HepG2 (cell line): ENCODE measurements around the gene SSBP4. TPM values are rescaled to one million over a fixed set of nuclear protein-coding genes. Genes with fewer than 3 reads are reported as not detected.

Experiments
- AKAP8 ChIP-seq: sonication (generic); formaldehyde crosslinking; IDR thresholded peaks from 2 replicates; pipeline ENCODE4 v1.5.1; 2020; ENCODE audit warnings: mild to moderate bottlenecking, missing genetic modification reagents
- GLI4 ChIP-seq: sonication (generic); formaldehyde crosslinking; IDR thresholded peaks from 2 replicates; pipeline ENCODE4 v1.5.1; 2020; ENCODE audit warnings: missing genetic modification reagents, mild to moderate bottlenecking, moderate library complexity, borderline replicate concordance
- HHEX ChIP-seq: IDR thresholded peaks from 2 replicates; pipeline ENCODE4 v1.6.1; 2016; ENCODE audit warnings: control low read depth
- MEIS1 ChIP-seq: sonication (generic); formaldehyde crosslinking; IDR thresholded peaks from 2 replicates; pipeline ENCODE4 v1.9.0; 2021; ENCODE audit warnings: mild to moderate bottlenecking, missing genetic modification reagents, moderate library complexity, borderline replicate concordance
- MIXL1 ChIP-seq: IDR thresholded peaks from 2 replicates; pipeline ENCODE4 v1.6.1; 2016
- NCOA2 ChIP-seq: sonication (generic); formaldehyde crosslinking; IDR thresholded peaks from 2 replicates; pipeline ENCODE4 v1.8.0; 2022; ENCODE audit warnings: inconsistent platforms
- PHF20 ChIP-seq: sonication (generic); formaldehyde crosslinking; IDR thresholded peaks from 2 replicates; pipeline ENCODE4 v1.5.0; 2020; ENCODE audit warnings: mild to moderate bottlenecking, missing genetic modification reagents
- SETDB1 ChIP-seq: sonication (generic); formaldehyde crosslinking; IDR thresholded peaks from 2 replicates; pipeline ENCODE4 v1.5.1; 2020; ENCODE audit warnings: missing genetic modification reagents, mild to moderate bottlenecking, borderline replicate concordance
- ZBTB3 ChIP-seq: sonication (generic); formaldehyde crosslinking; IDR thresholded peaks from 2 replicates; pipeline ENCODE4 v1.4.0; 2020; ENCODE audit warnings: low read depth, mild to moderate bottlenecking, moderate library complexity, missing genetic modification reagents, borderline replicate concordance
- ZKSCAN5 ChIP-seq: sonication (generic); formaldehyde crosslinking; IDR thresholded peaks from 2 replicates; pipeline ENCODE4 v1.5.1; 2020; ENCODE audit warnings: mild to moderate bottlenecking, missing genetic modification reagents
- ZNF329 ChIP-seq: sonication (generic); formaldehyde crosslinking; IDR thresholded peaks from 2 replicates; pipeline ENCODE4 v1.9.0; 2021; ENCODE audit warnings: low read depth, mild to moderate bottlenecking, missing genetic modification reagents
- polyA plus RNA-seq, 8 experiments: library from polyadenylated mRNA; depleted of rRNA in 3 of 8; stranded (reverse) in 7 of 8; unstranded in 1 of 8; fragments of >200 nt; fragmentation: Illumina TruSeq in 4 of 8; extraction: Trizol in 4 of 8; gene quantifications; 2 replicates each; pipeline versions ENCODE4 v1.2.1 to v1.2.3, GENCODE V29; 2011 to 2016; ENCODE audit warnings: low read depth in 4 of 8, missing spikeins in 1 of 8, mixed read lengths in 1 of 8; ENCODE audit not compliant: insufficient read depth in 1 of 8
- total RNA-seq, 5 experiments: library from RNA; depleted of rRNA; stranded (reverse); fragments of >200 nt; fragmentation: Illumina TruSeq; extraction: Trizol; gene quantifications; 2 replicates each; pipeline ENCODE4 v1.2.3, GENCODE V29; 2016; ENCODE audit warnings: low read depth in 1 of 5
- TF ChIP-seq, protein P1 (sequence below): IDR thresholded peaks from 2 replicates; pipeline ENCODE4 v1.6.1; 2016; ENCODE audit warnings: missing genetic modification reagents, missing compliant biosample characterization
- TF ChIP-seq, protein P2 (sequence below), 2 experiments: IDR thresholded peaks; 2 replicates each; pipeline ENCODE4 v1.6.1; 2011 to 2012; ENCODE audit warnings: low read length in 2 of 2, borderline replicate concordance in 1 of 2, low read depth in 1 of 2, mild to moderate bottlenecking in 1 of 2, moderate library complexity in 1 of 2
- TF ChIP-seq, protein P3 (sequence below): sonication (generic); formaldehyde crosslinking; IDR thresholded peaks from 2 replicates; pipeline ENCODE4 v1.4.0; 2020; ENCODE audit warnings: missing genetic modification reagents
- TF ChIP-seq, protein P4 (sequence below): IDR thresholded peaks from 2 replicates; pipeline ENCODE4 v1.6.1; 2018; ENCODE audit warnings: missing genetic modification reagents
- TF ChIP-seq, protein P5 (sequence below): sonication (generic); formaldehyde crosslinking; IDR thresholded peaks from 2 replicates; pipeline ENCODE4 v1.4.0; 2020; ENCODE audit warnings: missing genetic modification reagents, low read depth, mild to moderate bottlenecking, borderline replicate concordance
- TF ChIP-seq, protein P6 (sequence below): sonication (generic); formaldehyde crosslinking; IDR thresholded peaks from 2 replicates; pipeline ENCODE4 v1.4.0; 2020; ENCODE audit warnings: mild to moderate bottlenecking, low read depth, missing genetic modification reagents
- TF ChIP-seq, protein P7 (sequence below): sonication (generic); formaldehyde crosslinking; IDR thresholded peaks from 2 replicates; pipeline ENCODE4 v1.4.0; 2020; ENCODE audit warnings: mild to moderate bottlenecking, low read depth, missing genetic modification reagents

Gene SSBP4
- total and polyA plus RNA-seq, 2 of the 13 experiments (the other 11 are each of a cell fraction or from before 2014, with no cell fraction given), result 20.8 to 39.5 TPM

DNA sequence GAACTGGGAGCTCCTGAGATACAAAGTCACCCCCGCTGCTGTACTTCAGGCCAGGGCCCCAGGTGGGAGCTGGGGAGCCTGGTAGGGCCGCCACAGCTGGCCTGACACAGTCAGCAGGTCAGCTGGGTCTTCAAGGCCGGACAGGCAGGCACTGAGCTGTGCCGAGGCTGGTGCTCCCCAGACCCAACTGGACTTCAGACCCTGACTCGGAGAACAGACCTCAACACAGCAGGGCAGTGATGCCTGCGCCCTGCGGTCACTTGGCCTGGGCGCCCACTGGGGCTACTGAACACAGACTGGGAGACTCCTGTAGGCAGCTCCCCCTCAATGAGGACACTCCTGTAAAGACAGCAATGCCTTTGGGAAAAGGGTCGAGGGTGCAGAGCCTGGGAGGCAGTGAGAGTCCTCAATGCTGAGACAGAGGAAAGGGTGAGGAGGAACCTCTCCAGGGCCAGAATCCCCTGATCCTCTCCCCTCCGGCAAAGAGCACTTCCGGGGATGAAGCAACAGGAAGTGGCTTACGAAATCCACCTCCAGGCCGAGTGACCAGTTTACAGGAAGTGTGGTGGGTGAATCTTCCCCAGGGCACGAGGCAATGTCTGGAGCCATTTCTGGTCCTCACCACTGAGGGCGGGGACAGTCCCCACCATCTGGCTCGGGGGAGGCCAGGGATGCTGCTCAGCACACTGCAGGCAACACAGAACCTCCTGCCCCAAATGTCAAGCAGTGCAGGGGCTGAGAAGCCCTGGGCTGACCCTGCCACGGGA is 59.5 kb downstream of the SSBP4 start (continued):
- TF ChIP-seq SETDB1 (CRISPR knock-in tag) (no peak), HHEX (CRISPR knock-in tag) (no peak), ZKSCAN5 (CRISPR knock-in tag) (no peak), NCOA2 (CRISPR knock-in tag) (peak; percentile 88), GLI4 (no peak), AKAP8 (peak; percentile 39; the same call in 1 of the 2 replicates), ZBTB3 (CRISPR knock-in tag) (no peak; the same call in 1 of the 2 replicates), ZNF329 (CRISPR knock-in tag) (no peak), MIXL1 (CRISPR knock-in tag) (peak; percentile 90), MEIS1 (CRISPR knock-in tag) (peak; percentile 78), PHF20 (peak; percentile 73)
- TF ChIP-seq, protein P1, sequence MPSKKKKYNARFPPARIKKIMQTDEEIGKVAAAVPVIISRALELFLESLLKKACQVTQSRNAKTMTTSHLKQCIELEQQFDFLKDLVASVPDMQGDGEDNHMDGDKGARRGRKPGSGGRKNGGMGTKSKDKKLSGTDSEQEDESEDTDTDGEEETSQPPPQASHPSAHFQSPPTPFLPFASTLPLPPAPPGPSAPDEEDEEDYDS, result peak; percentile 57
- TF ChIP-seq, protein P2, sequence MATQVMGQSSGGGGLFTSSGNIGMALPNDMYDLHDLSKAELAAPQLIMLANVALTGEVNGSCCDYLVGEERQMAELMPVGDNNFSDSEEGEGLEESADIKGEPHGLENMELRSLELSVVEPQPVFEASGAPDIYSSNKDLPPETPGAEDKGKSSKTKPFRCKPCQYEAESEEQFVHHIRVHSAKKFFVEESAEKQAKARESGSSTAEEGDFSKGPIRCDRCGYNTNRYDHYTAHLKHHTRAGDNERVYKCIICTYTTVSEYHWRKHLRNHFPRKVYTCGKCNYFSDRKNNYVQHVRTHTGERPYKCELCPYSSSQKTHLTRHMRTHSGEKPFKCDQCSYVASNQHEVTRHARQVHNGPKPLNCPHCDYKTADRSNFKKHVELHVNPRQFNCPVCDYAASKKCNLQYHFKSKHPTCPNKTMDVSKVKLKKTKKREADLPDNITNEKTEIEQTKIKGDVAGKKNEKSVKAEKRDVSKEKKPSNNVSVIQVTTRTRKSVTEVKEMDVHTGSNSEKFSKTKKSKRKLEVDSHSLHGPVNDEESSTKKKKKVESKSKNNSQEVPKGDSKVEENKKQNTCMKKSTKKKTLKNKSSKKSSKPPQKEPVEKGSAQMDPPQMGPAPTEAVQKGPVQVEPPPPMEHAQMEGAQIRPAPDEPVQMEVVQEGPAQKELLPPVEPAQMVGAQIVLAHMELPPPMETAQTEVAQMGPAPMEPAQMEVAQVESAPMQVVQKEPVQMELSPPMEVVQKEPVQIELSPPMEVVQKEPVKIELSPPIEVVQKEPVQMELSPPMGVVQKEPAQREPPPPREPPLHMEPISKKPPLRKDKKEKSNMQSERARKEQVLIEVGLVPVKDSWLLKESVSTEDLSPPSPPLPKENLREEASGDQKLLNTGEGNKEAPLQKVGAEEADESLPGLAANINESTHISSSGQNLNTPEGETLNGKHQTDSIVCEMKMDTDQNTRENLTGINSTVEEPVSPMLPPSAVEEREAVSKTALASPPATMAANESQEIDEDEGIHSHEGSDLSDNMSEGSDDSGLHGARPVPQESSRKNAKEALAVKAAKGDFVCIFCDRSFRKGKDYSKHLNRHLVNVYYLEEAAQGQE (IDR thresholded peaks at IDR 0.05; ENCODE audit: borderline replicate concordance in 1 of 2, low read depth in 1 of 2, low read length in 2 of 2), result no peak
- TF ChIP-seq, protein P3, sequence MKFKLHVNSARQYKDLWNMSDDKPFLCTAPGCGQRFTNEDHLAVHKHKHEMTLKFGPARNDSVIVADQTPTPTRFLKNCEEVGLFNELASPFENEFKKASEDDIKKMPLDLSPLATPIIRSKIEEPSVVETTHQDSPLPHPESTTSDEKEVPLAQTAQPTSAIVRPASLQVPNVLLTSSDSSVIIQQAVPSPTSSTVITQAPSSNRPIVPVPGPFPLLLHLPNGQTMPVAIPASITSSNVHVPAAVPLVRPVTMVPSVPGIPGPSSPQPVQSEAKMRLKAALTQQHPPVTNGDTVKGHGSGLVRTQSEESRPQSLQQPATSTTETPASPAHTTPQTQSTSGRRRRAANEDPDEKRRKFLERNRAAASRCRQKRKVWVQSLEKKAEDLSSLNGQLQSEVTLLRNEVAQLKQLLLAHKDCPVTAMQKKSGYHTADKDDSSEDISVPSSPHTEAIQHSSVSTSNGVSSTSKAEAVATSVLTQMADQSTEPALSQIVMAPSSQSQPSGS, result peak; percentile 74; the same call in 1 of the 2 replicates
- TF ChIP-seq, protein P4, sequence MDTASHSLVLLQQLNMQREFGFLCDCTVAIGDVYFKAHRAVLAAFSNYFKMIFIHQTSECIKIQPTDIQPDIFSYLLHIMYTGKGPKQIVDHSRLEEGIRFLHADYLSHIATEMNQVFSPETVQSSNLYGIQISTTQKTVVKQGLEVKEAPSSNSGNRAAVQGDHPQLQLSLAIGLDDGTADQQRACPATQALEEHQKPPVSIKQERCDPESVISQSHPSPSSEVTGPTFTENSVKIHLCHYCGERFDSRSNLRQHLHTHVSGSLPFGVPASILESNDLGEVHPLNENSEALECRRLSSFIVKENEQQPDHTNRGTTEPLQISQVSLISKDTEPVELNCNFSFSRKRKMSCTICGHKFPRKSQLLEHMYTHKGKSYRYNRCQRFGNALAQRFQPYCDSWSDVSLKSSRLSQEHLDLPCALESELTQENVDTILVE (CRISPR knock-in tag), result peak; percentile 92
- TF ChIP-seq, protein P5, sequence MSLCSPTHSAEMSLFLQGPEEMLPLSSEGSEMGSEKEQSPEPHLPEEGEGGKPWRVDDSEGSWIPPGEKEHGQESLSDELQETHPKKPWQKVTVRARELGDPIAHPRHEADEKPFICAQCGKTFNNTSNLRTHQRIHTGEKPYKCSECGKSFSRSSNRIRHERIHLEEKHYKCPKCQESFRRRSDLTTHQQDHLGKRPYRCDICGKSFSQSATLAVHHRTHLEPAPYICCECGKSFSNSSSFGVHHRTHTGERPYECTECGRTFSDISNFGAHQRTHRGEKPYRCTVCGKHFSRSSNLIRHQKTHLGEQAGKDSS (CRISPR knock-in tag), result peak; percentile 64; the same call in 1 of the 2 replicates
- TF ChIP-seq, protein P6, sequence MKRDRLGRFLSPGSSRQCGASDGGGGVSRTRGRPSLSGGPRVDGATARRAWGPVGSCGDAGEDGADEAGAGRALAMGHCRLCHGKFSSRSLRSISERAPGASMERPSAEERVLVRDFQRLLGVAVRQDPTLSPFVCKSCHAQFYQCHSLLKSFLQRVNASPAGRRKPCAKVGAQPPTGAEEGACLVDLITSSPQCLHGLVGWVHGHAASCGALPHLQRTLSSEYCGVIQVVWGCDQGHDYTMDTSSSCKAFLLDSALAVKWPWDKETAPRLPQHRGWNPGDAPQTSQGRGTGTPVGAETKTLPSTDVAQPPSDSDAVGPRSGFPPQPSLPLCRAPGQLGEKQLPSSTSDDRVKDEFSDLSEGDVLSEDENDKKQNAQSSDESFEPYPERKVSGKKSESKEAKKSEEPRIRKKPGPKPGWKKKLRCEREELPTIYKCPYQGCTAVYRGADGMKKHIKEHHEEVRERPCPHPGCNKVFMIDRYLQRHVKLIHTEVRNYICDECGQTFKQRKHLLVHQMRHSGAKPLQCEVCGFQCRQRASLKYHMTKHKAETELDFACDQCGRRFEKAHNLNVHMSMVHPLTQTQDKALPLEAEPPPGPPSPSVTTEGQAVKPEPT (CRISPR knock-in tag), result peak; percentile 61; the same call in 1 of the 2 replicates
- TF ChIP-seq, protein P7, sequence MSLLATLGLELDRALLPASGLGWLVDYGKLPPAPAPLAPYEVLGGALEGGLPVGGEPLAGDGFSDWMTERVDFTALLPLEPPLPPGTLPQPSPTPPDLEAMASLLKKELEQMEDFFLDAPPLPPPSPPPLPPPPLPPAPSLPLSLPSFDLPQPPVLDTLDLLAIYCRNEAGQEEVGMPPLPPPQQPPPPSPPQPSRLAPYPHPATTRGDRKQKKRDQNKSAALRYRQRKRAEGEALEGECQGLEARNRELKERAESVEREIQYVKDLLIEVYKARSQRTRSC (CRISPR knock-in tag), result no peak
